Retinal pigment epithelial cell (primary cell): ENCODE data around the gene BMI1.

Experiments used
- DNase-seq: peaks from one replicate; pipeline ENCODE4 v3.0.0-alpha.2; 2010; ENCODE audit warnings: low read depth
- H3K4me3 ChIP-seq: 2 replicates; pipeline ENCODE4 v1.5.1; 2011; ENCODE audit warnings: mild to moderate bottlenecking, low read length, control low read depth, moderate library complexity
- CTCF ChIP-seq: conservative IDR thresholded peaks from 2 replicates; pipeline ENCODE4 v1.5.1; 2011; ENCODE audit warnings: low read depth, low read length, control low read depth, inconsistent platforms

BMI1 gene

DNA sequence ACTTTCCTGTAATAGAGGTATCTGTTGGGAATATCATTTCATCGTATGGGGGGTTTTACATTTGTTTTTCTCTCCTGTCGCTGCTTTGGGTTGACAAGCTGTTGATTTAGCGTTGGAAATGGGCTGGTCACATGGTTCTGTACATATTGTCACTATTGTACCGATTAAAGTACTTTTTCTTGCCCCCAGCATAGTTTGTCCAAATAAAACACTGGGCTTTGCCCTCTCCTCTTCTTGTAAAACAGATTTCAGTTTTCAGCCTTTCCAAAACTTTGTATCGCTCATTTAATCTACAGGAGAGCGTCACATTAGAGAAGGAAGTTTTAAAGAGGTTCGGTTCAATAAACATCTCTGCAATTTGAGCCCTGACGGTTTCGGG, 4.0 kb downstream of the BMI1 start:
- DNase-seq: no peak
- H3K4me3 ChIP-seq: peak overlapping the region; percentile 66
- TF ChIP-seq CTCF: no peak

GRCh38 chr10:22325272-22326144, 4.6 kb downstream of the BMI1 start:
- no peak for TF ChIP-seq CTCF
- DNase-seq: no peak
- H3K4me3 ChIP-seq: peak overlapping the region; percentile 66

DNA sequence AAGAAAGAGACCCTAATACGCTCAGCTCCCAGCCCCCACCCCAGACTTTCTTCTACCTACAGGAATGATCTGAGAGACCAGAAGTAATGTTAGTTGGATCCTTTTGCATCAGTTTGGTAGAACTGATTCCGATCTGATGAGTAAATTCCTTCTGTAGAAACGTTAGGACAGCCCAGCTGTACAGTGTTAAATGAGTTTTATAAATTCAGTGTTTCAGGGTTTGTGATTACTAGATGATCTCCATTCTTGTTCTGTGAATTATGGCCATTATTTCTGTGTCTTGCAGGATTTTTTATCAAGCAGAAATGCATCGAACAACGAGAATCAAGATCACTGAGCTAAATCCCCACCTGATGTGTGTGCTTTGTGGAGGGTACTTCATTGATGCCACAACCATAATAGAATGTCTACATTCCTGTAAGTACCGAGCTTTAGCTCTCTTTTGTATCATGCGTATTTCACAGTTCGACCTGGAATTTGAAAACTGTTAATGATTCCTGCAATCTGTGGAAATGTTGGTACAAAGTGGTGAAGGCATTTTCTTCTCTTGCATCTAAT, 5.3 kb downstream of the BMI1 start:
- no peak for TF ChIP-seq CTCF
- no peak for DNase-seq
- H3K4me3 ChIP-seq: peak overlapping the region; percentile 66

DNA sequence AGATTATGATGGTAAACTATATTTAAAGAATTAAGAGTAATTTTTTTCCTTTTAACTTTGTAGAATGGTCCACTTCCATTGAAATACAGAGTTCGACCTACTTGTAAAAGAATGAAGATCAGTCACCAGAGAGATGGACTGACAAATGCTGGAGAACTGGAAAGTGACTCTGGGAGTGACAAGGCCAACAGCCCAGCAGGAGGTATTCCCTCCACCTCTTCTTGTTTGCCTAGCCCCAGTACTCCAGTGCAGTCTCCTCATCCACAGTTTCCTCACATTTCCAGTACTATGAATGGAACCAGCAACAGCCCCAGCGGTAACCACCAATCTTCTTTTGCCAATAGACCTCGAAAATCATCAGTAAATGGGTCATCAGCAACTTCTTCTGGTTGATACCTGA, 8.3 kb downstream of the BMI1 start:
- no peak for TF ChIP-seq CTCF
- DNase-seq: no peak

GRCh38 chr10:22332116-22332692, 11.3 kb downstream of the BMI1 start:
- no peak overlapping the region for H3K4me3 ChIP-seq
- no peak for TF ChIP-seq CTCF
- DNase-seq: no peak

More for the DNA sequence above, 8.3 kb downstream of the BMI1 start:
- H3K4me3 ChIP-seq: no peak overlapping the region

DNA sequence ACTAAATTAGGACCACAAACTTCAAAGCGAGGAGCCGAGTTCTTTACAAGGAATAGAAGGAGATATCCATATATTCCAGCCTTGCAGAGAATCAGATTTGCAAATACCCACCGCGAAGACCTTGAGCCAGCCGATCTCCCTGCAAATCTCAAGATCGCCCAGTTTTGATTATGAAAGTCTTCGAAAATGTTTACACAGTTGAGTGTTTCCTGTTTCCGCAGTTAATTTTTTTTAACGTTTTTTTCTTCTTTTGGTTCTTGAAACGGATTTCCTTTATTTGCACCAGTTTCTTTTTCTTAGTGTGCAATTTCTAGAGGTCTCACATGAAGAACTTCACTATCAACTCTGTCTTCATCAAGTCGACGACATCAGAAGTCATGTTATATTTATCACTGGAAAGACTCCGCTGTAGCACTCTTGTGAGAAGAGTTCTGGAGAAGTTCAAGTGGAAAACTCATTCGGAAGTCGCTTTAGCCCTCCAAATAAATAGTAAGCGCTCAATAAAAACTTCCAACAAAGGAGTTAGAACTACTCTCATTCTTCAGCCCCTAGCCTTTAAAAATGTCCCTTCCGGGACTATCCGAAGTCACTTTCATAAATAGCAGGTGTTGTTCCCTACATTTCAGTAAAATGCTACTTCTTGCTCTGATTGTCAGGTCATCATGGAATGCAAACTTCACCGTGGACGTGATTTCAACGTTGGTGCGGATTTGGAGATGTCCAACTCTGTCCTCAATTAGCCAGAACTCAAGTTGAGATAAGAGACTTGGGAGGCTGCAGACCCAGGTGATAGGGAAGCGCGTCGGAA, 12.5 kb downstream of the BMI1 start:
- H3K4me3 ChIP-seq: no peak overlapping the region
- no peak for TF ChIP-seq CTCF
- DNase-seq: no peak
